K562 (cell line): ENCODE measurements around the gene RNU5D-1. TPM values are rescaled to one million over a fixed set of nuclear protein-coding genes. Genes with fewer than 3 reads are reported as not detected.

ENCODE experiments used
- CHCHD3 ChIP-seq: fragments of 250-450 bp; sonication (Bioruptor Pico); IDR thresholded peaks from 2 replicates; pipeline ENCODE4 v2.1.2; 2022; ENCODE audit warnings: mild to moderate bottlenecking
- CREM ChIP-seq: IDR thresholded peaks from 2 replicates; pipeline ENCODE4 v1.6.1; 2014; ENCODE audit warnings: antibody characterized with exemption, low read depth
- DDX20 ChIP-seq: fragments of 450-650 bp; IDR thresholded peaks from 2 replicates; pipeline ENCODE4 v1.6.1; 2016; ENCODE audit warnings: missing genetic modification characterization, low read depth, mild to moderate bottlenecking, missing compliant biosample characterization, moderate library complexity
- ELF4 ChIP-seq: fragments of 450-650 bp; formaldehyde crosslinking; IDR thresholded peaks from 2 replicates; pipeline ENCODE4 v1.4.0; 2022; ENCODE audit warnings: missing genetic modification characterization
- EZH2 ChIP-seq: IDR thresholded peaks from 2 replicates; pipeline ENCODE4 v1.6.1; 2012; ENCODE audit warnings: low read depth, mild to moderate bottlenecking, inconsistent platforms, low read length, borderline replicate concordance
- LCOR ChIP-seq: sonication (generic); formaldehyde crosslinking; IDR thresholded peaks from 2 replicates; pipeline ENCODE4 v1.8.0; 2022; ENCODE audit warnings: mild to moderate bottlenecking, missing genetic modification reagents
- MAFG ChIP-seq: fragments of 450-650 bp; conservative IDR thresholded peaks from 2 replicates; pipeline ENCODE4 v1.6.1; 2016; ENCODE audit warnings: missing genetic modification characterization, missing compliant biosample characterization
- MAZ ChIP-seq, 2 experiments: fragments of 450-650 bp in 1 of 2; sonication (generic) in 1 of 2; formaldehyde crosslinking; IDR thresholded peaks in 1 of 2; conservative IDR thresholded peaks in 1 of 2; 2 replicates each; pipeline versions ENCODE4 v1.4.0 to v1.5.0; 2020; ENCODE audit warnings: mild to moderate bottlenecking in 1 of 2, missing genetic modification reagents in 1 of 2
- MTA3 ChIP-seq: fragments of 450-650 bp; formaldehyde crosslinking; IDR thresholded peaks from 2 replicates; pipeline ENCODE4 v1.6.1; 2017; ENCODE audit warnings: mild to moderate bottlenecking, borderline replicate concordance
- NFE2 ChIP-seq: IDR thresholded peaks from 2 replicates; pipeline ENCODE4 v1.6.1; 2014; ENCODE audit warnings: antibody characterized with exemption, low read depth
- POLR3G ChIP-seq: IDR thresholded peaks from 2 replicates; pipeline ENCODE4 v1.6.1; 2011; ENCODE audit not compliant: insufficient read length, insufficient replicate concordance; ENCODE audit errors: extremely low read depth
- RBM34 ChIP-seq: fragments of 200-400 bp; formaldehyde crosslinking; IDR thresholded peaks from 2 replicates; pipeline ENCODE4 v1.6.1; 2018; ENCODE audit warnings: low read length, borderline replicate concordance; ENCODE audit not compliant: insufficient read depth
- RFX1 ChIP-seq: fragments of 450-650 bp; IDR thresholded peaks from 2 replicates; pipeline ENCODE4 v1.6.1; 2016; ENCODE audit warnings: mild to moderate bottlenecking, moderate library complexity
- SMARCA5 ChIP-seq: fragments of 450-650 bp; IDR thresholded peaks from 2 replicates; pipeline ENCODE4 v1.6.1; 2016
- ZNF12 ChIP-seq: sonication (generic); formaldehyde crosslinking; IDR thresholded peaks from 2 replicates; pipeline ENCODE4 v1.4.0; 2020; ENCODE audit warnings: mild to moderate bottlenecking, missing genetic modification reagents
- ZNF384 ChIP-seq: IDR thresholded peaks from 2 replicates; pipeline ENCODE4 v1.6.1; 2012; ENCODE audit warnings: low read depth, low read length, improper control_type of control experiment
- polyA plus RNA-seq, 8 experiments: library from polyadenylated mRNA; depleted of rRNA in 4 of 8; stranded (reverse) in 5 of 8; unstranded in 3 of 8; fragments of >200 nt; fragmentation: Nextera tagmentation in 2 of 8; fragmentation: Illumina TruSeq in 1 of 8; extraction: Ambion mirVana in 2 of 8; extraction: Trizol in 1 of 8; gene quantifications; 2 replicates each; pipeline versions ENCODE4 v1.2.1 to v1.2.3, GENCODE V29; 2011 to 2014; ENCODE audit warnings: inconsistent platforms in 1 of 8, missing spikeins in 1 of 8
- total RNA-seq, 7 experiments: library from RNA; depleted of rRNA in 6 of 7; stranded (reverse); fragments of >200 nt in 6 of 7; fragmentation: Illumina TruSeq in 2 of 7; extraction: Trizol in 2 of 7; gene quantifications; 2 replicates each; pipeline versions ENCODE4 v1.2.1 to v1.2.3, GENCODE V29; 2011 to 2021; ENCODE audit warnings: low replicate concordance in 1 of 7
- TF ChIP-seq, protein P1 (sequence below): fragments of 250-450 bp; sonication (Bioruptor Pico); IDR thresholded peaks from 2 replicates; pipeline ENCODE4 v1.8.0; 2021; ENCODE audit warnings: moderate library complexity, mild to moderate bottlenecking, inconsistent platforms
- TF ChIP-seq, protein P2 (sequence below): IDR thresholded peaks from 2 replicates; pipeline ENCODE4 v1.6.1; 2011; ENCODE audit not compliant: insufficient read length; ENCODE audit errors: extremely low read depth
- TF ChIP-seq, protein P3 (sequence below): IDR thresholded peaks from 2 replicates; pipeline ENCODE4 v1.6.1; 2014; ENCODE audit warnings: antibody characterized with exemption
- TF ChIP-seq, protein P4 (sequence below): sonication (generic); formaldehyde crosslinking; IDR thresholded peaks from 2 replicates; pipeline ENCODE4 v1.8.1; 2023; ENCODE audit warnings: mild to moderate bottlenecking, missing genetic modification reagents
- TF ChIP-seq, protein P5 (sequence below): fragments of 250-450 bp; sonication (Bioruptor Pico); IDR thresholded peaks from 2 replicates; pipeline ENCODE4 v1.4.0; 2020; ENCODE audit warnings: mild to moderate bottlenecking, moderate library complexity

Gene RNU5D-1
- total and polyA plus RNA-seq, 9 of the 15 experiments (the other 6 are each of a cell fraction or from before 2014, with no cell fraction given) = under 0.01 TPM; not detected in 8

DNA sequence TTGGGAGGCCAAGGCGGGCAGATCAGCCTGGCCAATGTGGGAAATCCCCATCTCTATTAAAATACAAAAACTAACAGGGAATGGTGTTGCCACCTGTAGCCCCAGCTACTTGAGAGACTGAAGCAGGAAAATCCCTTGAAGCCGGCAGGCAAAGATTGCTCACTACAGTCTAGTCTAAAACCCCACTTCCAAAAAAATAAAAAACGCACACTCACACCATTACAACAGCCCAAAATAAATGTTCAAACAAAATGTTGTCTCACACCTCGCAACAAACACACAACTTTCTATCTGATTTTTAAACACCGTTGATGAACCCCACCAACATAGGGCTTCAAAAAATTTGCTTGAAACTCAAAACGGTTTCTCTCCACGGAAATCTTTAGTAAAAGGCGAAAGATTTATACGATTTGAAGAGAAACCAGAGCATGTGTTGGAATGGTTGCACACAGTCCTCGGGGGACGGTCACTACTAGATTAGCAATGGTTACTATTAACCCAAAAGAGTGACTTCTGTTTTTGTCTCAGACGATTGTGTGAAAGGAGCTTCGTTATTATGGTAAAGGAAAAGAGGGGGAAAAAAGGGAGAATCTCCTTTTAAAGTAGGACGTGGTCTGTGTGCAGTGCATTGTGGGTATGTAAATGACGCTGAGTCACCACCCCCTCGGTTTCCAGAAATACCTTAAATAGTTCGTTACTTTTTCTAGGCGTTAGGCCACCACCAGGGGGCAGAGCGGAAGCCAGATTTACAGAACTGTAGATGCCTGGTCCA, at the start of gene RNU5D-1 (continued):
- peak; percentile 98 for TF ChIP-seq LCOR (CRISPR knock-in tag)
- TF ChIP-seq, protein P1, sequence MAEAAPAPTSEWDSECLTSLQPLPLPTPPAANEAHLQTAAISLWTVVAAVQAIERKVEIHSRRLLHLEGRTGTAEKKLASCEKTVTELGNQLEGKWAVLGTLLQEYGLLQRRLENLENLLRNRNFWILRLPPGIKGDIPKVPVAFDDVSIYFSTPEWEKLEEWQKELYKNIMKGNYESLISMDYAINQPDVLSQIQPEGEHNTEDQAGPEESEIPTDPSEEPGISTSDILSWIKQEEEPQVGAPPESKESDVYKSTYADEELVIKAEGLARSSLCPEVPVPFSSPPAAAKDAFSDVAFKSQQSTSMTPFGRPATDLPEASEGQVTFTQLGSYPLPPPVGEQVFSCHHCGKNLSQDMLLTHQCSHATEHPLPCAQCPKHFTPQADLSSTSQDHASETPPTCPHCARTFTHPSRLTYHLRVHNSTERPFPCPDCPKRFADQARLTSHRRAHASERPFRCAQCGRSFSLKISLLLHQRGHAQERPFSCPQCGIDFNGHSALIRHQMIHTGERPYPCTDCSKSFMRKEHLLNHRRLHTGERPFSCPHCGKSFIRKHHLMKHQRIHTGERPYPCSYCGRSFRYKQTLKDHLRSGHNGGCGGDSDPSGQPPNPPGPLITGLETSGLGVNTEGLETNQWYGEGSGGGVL (CRISPR knock-in tag) = peak; percentile 6; the same call in 1 of the 2 replicates
- peak; percentile 100 for TF ChIP-seq ELF4
- peak; percentile 49; the same call in 1 of the 2 replicates for TF ChIP-seq SMARCA5
- TF ChIP-seq MAFG = peak; percentile 88
- TF ChIP-seq RFX1 = peak; percentile 74
- TF ChIP-seq DDX20 (tag) = peak; percentile 82
- TF ChIP-seq, protein P2, sequence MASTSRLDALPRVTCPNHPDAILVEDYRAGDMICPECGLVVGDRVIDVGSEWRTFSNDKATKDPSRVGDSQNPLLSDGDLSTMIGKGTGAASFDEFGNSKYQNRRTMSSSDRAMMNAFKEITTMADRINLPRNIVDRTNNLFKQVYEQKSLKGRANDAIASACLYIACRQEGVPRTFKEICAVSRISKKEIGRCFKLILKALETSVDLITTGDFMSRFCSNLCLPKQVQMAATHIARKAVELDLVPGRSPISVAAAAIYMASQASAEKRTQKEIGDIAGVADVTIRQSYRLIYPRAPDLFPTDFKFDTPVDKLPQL = peak; percentile 99
- TF ChIP-seq RBM34 = no peak
- peak; percentile 98 for TF ChIP-seq MTA3
- TF ChIP-seq CREM = peak; percentile 66; the same call in 1 of the 2 replicates
- TF ChIP-seq, protein P3, sequence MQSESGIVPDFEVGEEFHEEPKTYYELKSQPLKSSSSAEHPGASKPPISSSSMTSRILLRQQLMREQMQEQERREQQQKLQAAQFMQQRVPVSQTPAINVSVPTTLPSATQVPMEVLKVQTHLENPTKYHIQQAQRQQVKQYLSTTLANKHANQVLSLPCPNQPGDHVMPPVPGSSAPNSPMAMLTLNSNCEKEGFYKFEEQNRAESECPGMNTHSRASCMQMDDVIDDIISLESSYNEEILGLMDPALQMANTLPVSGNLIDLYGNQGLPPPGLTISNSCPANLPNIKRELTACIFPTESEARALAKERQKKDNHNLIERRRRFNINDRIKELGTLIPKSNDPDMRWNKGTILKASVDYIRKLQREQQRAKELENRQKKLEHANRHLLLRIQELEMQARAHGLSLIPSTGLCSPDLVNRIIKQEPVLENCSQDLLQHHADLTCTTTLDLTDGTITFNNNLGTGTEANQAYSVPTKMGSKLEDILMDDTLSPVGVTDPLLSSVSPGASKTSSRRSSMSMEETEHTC = peak; percentile 33; the same call in 1 of the 2 replicates
- peak; percentile 100 for TF ChIP-seq CHCHD3 (CRISPR knock-in tag)
- TF ChIP-seq, protein P4, sequence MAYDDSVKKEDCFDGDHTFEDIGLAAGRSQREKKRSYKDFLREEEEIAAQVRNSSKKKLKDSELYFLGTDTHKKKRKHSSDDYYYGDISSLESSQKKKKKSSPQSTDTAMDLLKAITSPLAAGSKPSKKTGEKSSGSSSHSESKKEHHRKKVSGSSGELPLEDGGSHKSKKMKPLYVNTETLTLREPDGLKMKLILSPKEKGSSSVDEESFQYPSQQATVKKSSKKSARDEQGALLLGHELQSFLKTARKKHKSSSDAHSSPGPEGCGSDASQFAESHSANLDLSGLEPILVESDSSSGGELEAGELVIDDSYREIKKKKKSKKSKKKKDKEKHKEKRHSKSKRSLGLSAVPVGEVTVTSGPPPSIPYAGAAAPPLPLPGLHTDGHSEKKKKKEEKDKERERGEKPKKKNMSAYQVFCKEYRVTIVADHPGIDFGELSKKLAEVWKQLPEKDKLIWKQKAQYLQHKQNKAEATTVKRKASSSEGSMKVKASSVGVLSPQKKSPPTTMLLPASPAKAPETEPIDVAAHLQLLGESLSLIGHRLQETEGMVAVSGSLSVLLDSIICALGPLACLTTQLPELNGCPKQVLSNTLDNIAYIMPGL (CRISPR knock-in tag) = 0 out of 2 replicates have a peak, but pooled peaks have one; percentile 37
- TF ChIP-seq POLR3G = no peak
- TF ChIP-seq, protein P5, sequence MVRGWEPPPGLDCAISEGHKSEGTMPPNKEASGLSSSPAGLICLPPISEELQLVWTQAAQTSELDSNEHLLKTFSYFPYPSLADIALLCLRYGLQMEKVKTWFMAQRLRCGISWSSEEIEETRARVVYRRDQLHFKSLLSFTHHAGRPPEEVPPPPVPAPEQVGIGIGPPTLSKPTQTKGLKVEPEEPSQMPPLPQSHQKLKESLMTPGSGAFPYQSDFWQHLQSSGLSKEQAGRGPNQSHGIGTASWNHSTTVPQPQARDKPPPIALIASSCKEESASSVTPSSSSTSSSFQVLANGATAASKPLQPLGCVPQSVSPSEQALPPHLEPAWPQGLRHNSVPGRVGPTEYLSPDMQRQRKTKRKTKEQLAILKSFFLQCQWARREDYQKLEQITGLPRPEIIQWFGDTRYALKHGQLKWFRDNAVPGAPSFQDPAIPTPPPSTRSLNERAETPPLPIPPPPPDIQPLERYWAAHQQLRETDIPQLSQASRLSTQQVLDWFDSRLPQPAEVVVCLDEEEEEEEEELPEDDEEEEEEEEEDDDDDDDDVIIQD (CRISPR knock-in tag) = no peak
- TF ChIP-seq ZNF384 = peak; percentile 28; the same call in 1 of the 2 replicates
- TF ChIP-seq ZNF12 (CRISPR knock-in tag) = no peak
- peak; percentile 93 for TF ChIP-seq NFE2
- peak; percentile 84 to 96 for TF ChIP-seq MAZ (CRISPR knock-in tag; conservative IDR thresholded peaks at IDR 0.05 in 1 of 2, IDR thresholded peaks at IDR 0.05 in 1 of 2)
- TF ChIP-seq EZH2 = no peak
